K562 (cell line): Measurements from ENCODE around the gene SNTG2. TPM values are rescaled to one million over a fixed set of nuclear protein-coding genes. Genes with fewer than 3 reads are reported as not detected.

Experiments
- ATAC-seq: fragments of 200-7000 bp; cut with Tn5 transposase; 3 replicates; pipeline ENCODE4 v1.9.1; 2020; ENCODE audit warnings: moderate library complexity
- BruUV-seq: library from RNA; stranded (reverse); fragments of 400-500 nt; replicated peaks from 2 replicates; lab custom pipeline; 2021; lab: Mats Ljungman, UMichigan
- CTCF ChIA-PET: fragments of 300-600 bp; formaldehyde crosslinking; extraction: SDS; loops from one replicate; lab custom pipeline; 2021; ENCODE audit warnings: low intra/inter-chr PET ratio; lab: Yijun Ruan, JAX
- POLR2A ChIA-PET: fragments of 300-600, 350-650 bp; sonication (Branson Sonifier 250); formaldehyde crosslinking; extraction: SDS; loops from one replicate; lab custom pipeline; 2021; ENCODE audit warnings: antibody characterized with exemption, inconsistent platforms; lab: Yijun Ruan, JAX
- DNase-seq, 4 experiments: peaks; one replicate each; pipeline versions ENCODE4 v3.0.0 to v3.0.0-alpha.2; 2011 to 2018; ENCODE audit warnings: low spot score in 3 of 4, mixed read lengths in 3 of 4; ENCODE audit errors: extremely low read depth in 1 of 4
- FAIRE-seq: peaks from 2 replicates; lab custom pipeline; 2011; peaks lifted over from hg19 to GRCh38; lab: Jason Lieb, UNC
- H2AFZ ChIP-seq: 2 replicates; pipeline ENCODE4 v1.6.0; 2011; ENCODE audit warnings: low read depth, low read length, control low read depth, inconsistent platforms
- H3K27ac ChIP-seq: fragments of 200-600 bp; 3 replicates; pipeline ENCODE4 v1.8.0; 2011; ENCODE audit warnings: low read depth, mild to moderate bottlenecking, control low read depth, inconsistent platforms, low read length, moderate library complexity, mixed read lengths; ENCODE audit errors: extremely low read depth
- H3K27me3 ChIP-seq, 2 experiments: fragments of 300-600 bp in 1 of 2; 2 replicates in 1 of 2; 3 replicates in 1 of 2; pipeline versions ENCODE4 v1.6.0 to v1.8.0; 2011; ENCODE audit warnings: inconsistent platforms in 2 of 2, low read length in 2 of 2, mild to moderate bottlenecking in 1 of 2, mixed read lengths in 1 of 2, moderate library complexity in 1 of 2; ENCODE audit not compliant: control insufficient read depth in 2 of 2, insufficient read depth in 2 of 2
- H3K36me3 ChIP-seq: fragments of 300-600 bp; 3 replicates; pipeline ENCODE4 v1.8.0; 2011; ENCODE audit warnings: mild to moderate bottlenecking, low read length, inconsistent platforms; ENCODE audit not compliant: control insufficient read depth, insufficient read depth
- H3K4me1 ChIP-seq, 2 experiments: fragments of 200-600 bp in 1 of 2; replicated peaks in 1 of 2; 2 replicates in 1 of 2; 3 replicates in 1 of 2; pipeline versions ENCODE4 v1.5.1 to v1.8.0; 2011; ENCODE audit warnings: inconsistent platforms in 2 of 2, low read length in 2 of 2, mild to moderate bottlenecking in 1 of 2, mixed read lengths in 1 of 2, moderate library complexity in 1 of 2; ENCODE audit not compliant: control insufficient read depth in 2 of 2, insufficient read depth in 2 of 2
- H3K4me2 ChIP-seq: 2 replicates; pipeline ENCODE4 v1.6.1; 2011; ENCODE audit warnings: low read length, control low read depth, inconsistent platforms, mixed read lengths; ENCODE audit not compliant: insufficient read depth
- H3K4me3 ChIP-seq: fragments of 200-600 bp; sonication (generic), shearing (Covaris generic); 2 replicates; pipeline ENCODE4 v1.5.1; 2016; ENCODE audit warnings: control low read depth, inconsistent platforms
- H3K79me2 ChIP-seq: fragments of 200-600 bp; 3 replicates; pipeline ENCODE4 v1.8.0; 2011; ENCODE audit warnings: low read length, inconsistent platforms; ENCODE audit not compliant: control insufficient read depth, insufficient read depth
- H3K9ac ChIP-seq, 2 experiments: 2 replicates each; pipeline versions ENCODE4 v1.6.0 to v1.6.1; 2011; ENCODE audit warnings: low read depth in 2 of 2, low read length in 2 of 2, control low read depth in 1 of 2, inconsistent platforms in 1 of 2, mild to moderate bottlenecking in 1 of 2, mixed read lengths in 1 of 2; ENCODE audit not compliant: insufficient read depth in 1 of 2
- H3K9me1 ChIP-seq: one replicate; pipeline ENCODE4 v1.6.0; 2011; ENCODE audit warnings: inconsistent platforms, mild to moderate bottlenecking, low read length, moderate library complexity; ENCODE audit not compliant: control insufficient read depth, insufficient read depth
- H3K9me3 ChIP-seq: replicated peaks from 2 replicates; pipeline ENCODE4 v1.5.1; 2011; ENCODE audit warnings: low read depth, low read length, inconsistent platforms; ENCODE audit not compliant: control insufficient read depth, insufficient read depth
- H4K20me1 ChIP-seq: replicated peaks from 2 replicates; pipeline ENCODE4 v1.6.1; 2011; ENCODE audit warnings: low read length, inconsistent platforms, mixed read lengths; ENCODE audit not compliant: control insufficient read depth, insufficient read depth
- PRMT5 ChIP-seq: sonication (generic); formaldehyde crosslinking; IDR thresholded peaks from 2 replicates; pipeline ENCODE4 v1.5.0; 2020; ENCODE audit warnings: missing genetic modification reagents
- WGBS: fragments of 100-300 bp; shearing (Covaris generic); methylation state at CpG from one replicate; pipeline ENCODE4 v1.1.6; 2016; ENCODE audit warnings: low coverage, mixed read lengths; ENCODE audit not compliant: insufficient coverage; ENCODE audit errors: missing lambda C conversion rate; 5-methylcytosine and 5-hydroxymethylcytosine counted together
- in situ Hi-C: fragments of 300-500 bp; cut with MboI; formaldehyde crosslinking; loops from 4 replicates; pipeline ENCODE4 v1.15.0; 2018; ENCODE audit warnings: inconsistent platforms, mixed read lengths
- intact Hi-C: fragments of 100-400 bp; cut with micrococcal nuclease; formaldehyde crosslinking; loops from 2 replicates; pipeline ENCODE4 v1.14.2; 2022
- polyA plus RNA-seq, 8 experiments: library from polyadenylated mRNA; depleted of rRNA in 4 of 8; stranded (reverse) in 5 of 8; unstranded in 3 of 8; fragments of >200 nt; fragmentation: Nextera tagmentation in 2 of 8; fragmentation: Illumina TruSeq in 1 of 8; extraction: Ambion mirVana in 2 of 8; extraction: Trizol in 1 of 8; gene quantifications; 2 replicates each; pipeline versions ENCODE4 v1.2.1 to v1.2.3, GENCODE V29; 2011 to 2014; ENCODE audit warnings: inconsistent platforms in 1 of 8, missing spikeins in 1 of 8
- total RNA-seq, 7 experiments: library from RNA; depleted of rRNA in 6 of 7; stranded (reverse); fragments of >200 nt in 6 of 7; fragmentation: Illumina TruSeq in 2 of 7; extraction: Trizol in 2 of 7; gene quantifications; 2 replicates each; pipeline versions ENCODE4 v1.2.1 to v1.2.3, GENCODE V29; 2011 to 2021; ENCODE audit warnings: low replicate concordance in 1 of 7
- TF ChIP-seq, protein P1 (sequence below), 2 experiments: fragments of 450-650 bp; IDR thresholded peaks; 2 replicates each; pipeline ENCODE4 v1.6.1; 2016; ENCODE audit warnings: mild to moderate bottlenecking in 2 of 2, borderline replicate concordance in 1 of 2, low read depth in 1 of 2, moderate library complexity in 1 of 2

SNTG2 gene
- total and polyA plus RNA-seq, 9 of the 15 experiments (the other 6 are each of a cell fraction or from before 2014, with no cell fraction given): not detected

DNA sequence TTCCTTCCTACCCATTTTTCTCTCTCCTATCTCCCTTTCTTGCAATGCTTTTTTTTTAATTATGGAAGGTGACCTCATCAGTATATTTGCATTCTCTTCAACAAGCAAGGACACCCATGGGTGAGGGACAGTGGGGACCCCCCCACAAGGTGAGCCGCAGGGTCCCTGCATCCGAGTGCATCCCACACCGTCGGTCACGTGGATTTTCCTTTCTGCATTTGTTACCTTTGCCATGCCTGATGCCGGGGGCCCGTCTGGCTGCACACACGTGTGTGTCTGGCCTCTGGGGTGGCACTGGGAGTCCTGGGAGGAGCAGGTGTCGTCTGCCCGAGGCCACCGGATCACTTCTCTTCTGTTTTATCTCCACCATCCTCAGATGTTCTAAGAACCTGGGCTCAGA is 30.1 kb upstream of the SNTG2 start:
- Histone ChIP-seq H3K9me3 (no peaks in the 10 kb centered on the region), H3K9ac (no peak overlapping the region), H3K36me3 (no peaks in the 10 kb centered on the region), H3K4me2 (no peak overlapping the region), H2AFZ (no peak overlapping the region), H3K79me2 (no peaks in the 10 kb centered on the region), H3K9me1 (no peaks in the 10 kb centered on the region), H3K27ac (no peak overlapping the region), H4K20me1 (no peaks in the 10 kb centered on the region; the same call in 1 of the 2 replicates), H3K27me3 (peaks cover 2 to 28% of the 10 kb centered on the region in 2 experiments; a peak in 4 of 5 replicates), H3K4me1 (peaks cover 0 to 4% of the 10 kb centered on the region in 2 experiments; a peak in 1 of 5 replicates), H3K4me3 (no peak overlapping the region)
- in situ Hi-C loops: no loop called here
- 6% methylated on average over 11 of the region's 11 CpGs for WGBS
- intact Hi-C loops: no loop called here
- no peak for DNase-seq
- ChIA-PET CTCF (no interaction called here), POLR2A (no interaction called here)
- FAIRE-seq: no peak
- BruUV-seq: no TSS peak
- TF ChIP-seq, protein P1, sequence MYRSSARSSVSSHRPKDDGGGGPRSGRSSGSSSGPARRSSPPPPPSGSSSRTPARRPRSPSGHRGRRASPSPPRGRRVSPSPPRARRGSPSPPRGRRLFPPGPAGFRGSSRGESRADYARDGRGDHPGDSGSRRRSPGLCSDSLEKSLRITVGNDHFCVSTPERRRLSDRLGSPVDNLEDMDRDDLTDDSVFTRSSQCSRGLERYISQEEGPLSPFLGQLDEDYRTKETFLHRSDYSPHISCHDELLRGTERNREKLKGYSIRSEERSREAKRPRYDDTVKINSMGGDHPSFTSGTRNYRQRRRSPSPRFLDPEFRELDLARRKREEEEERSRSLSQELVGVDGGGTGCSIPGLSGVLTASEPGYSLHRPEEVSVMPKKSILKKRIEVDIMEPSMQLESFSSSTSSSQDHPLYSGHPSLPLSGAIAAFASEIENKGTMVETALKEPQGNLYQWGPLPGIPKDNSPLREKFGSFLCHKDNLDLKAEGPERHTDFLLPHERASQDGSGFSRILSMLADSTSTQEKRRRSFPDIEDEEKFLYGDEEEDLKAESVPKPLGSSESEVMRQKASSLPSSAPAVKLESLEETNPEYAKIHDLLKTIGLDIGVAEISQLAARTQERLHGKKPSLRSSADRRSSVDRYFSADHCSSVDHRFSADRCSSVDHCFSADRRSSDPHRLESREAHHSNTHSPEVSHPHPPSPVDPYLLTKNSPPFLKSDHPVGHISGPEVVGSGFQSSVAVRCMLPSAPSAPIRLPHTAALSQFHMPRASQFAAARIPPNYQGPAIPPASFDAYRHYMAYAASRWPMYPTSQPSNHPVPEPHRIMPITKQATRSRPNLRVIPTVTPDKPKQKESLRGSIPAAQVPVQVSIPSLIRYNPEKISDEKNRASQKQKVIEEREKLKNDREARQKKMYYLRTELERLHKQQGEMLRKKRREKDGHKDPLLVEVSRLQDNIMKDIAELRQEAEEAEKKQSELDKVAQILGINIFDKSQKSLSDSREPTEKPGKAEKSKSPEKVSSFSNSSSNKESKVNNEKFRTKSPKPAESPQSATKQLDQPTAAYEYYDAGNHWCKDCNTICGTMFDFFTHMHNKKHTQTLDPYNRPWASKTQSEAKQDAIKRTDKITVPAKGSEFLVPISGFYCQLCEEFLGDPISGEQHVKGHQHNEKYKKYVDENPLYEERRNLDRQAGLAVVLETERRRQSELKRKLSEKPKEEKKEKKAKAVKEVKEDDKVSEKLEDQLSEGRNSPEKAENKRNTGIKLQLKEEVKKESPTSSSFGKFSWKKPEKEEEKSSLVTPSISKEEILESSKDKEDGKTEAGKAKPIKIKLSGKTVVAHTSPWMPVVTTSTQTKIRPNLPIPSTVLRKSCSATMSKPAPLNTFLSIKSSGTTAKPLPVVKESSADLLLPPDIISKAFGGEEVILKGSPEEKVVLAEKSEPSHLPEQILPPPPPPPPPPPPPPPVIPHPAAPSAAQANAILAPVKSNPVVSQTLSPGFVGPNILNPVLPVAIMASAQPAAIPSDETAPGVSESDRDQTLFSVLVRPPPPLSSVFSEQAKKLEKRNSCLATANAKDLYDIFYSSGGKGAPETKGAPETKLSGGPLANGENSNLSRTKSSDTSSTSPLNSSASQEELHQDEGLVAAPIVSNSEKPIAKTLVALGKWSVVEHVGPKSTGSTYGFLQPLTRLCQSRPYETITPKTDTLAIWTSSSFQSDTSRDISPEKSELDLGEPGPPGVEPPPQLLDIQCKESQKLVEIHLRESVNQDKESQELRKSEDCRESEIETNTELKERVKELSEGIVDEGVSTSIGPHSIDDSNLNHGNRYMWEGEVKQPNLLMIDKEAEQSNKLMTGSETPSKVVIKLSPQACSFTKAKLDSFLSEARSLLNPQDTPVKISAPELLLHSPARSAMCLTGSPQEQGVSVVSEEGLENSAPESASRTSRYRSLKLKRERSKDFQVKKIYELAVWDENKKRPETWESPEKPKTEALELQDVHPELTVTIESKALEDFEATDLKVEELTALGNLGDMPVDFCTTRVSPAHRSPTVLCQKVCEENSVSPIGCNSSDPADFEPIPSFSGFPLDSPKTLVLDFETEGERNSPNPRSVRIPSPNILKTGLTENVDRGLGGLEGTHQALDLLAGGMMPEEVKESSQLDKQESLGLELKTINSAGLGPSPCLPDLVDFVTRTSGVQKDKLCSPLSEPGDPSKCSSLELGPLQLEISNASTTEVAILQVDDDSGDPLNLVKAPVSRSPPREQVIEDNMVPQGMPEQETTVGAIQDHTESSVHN (IDR thresholded peaks at IDR 0.05; ENCODE audit: borderline replicate concordance in 1 of 2, low read depth in 1 of 2): no peak
- no peak for TF ChIP-seq PRMT5
- no peak for ATAC-seq
